ENCODE measurements around the gene DNM3.

Gene DNM3

DNA sequence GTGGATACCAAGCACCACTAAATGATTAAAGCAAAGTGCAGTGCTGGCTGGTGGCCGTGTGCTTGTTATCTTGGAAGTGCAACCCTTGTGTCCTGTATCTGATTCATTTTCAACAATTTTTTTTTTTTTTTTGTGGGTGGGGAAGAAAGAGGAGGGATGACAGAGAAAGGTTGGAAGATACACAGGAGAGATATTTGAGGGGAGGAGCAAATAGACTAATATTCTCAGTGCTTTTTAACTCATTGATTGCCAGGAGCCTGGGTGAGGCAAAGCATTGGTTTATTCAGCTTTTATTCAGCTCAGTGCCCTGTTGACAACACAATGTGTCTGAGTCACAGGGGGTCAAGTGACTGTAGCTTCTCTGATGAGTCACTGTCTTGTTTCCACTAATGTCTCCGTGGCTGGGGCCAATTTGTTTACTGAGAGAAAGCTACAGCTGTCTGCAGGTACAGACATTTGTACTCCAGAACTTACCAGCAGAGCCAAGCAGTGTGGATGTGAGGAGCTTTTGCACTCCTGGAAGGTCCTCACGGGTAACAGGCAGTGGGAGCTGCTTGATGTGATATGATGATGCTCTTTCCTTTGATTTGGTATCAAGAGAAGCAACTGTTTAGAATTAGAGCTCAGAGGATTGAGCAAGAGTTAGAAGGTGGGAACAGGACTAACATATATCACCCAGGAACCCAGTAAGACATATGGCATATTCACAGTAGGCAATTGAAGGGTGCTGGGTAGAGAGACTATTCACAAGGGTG, 23.6 kb upstream of the DNM3 start:
- no peak for TF ChIP-seq CTCF (IDR thresholded peaks at IDR 0.05)
- no peaks in the 10 kb centered on the region for H3K27me3 ChIP-seq
- H3K4me3 ChIP-seq (ENCODE audit: low read depth in 1 of 2, low read length in 1 of 2) = no peak overlapping the region
- no peak overlapping the region for H3K27ac ChIP-seq
- no peaks in the 10 kb centered on the region for H3K36me3 ChIP-seq
- H3K9me3 ChIP-seq = no peaks in the 10 kb centered on the region
- H3K4me1 ChIP-seq (ENCODE audit: control insufficient read depth in 1 of 2, insufficient read depth in 1 of 2, low read depth in 1 of 2, low read length in 1 of 2) = no peaks in the 10 kb centered on the region

DNA sequence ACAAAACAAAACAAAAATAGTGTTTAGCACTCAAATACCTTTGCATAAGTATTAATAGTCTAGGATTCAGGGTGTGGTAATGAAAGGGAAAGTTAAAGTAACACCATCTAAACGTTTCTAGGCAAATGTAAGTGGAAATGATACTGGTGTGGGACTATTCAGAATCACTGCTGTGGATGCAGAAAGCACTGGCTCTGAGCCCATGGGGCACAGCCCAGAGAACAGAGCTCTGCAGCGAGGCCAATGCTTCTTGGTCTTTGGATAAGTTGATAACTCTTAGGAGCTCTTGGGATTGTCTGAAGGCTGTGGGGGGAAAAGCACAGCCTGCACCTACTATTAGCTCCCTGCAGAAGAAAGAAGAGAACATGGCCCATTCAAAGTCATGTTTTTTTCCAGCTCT, 21.4 kb upstream of the DNM3 start:
- no peaks in the 10 kb centered on the region for H3K36me3 ChIP-seq
- no peak overlapping the region for H3K27ac ChIP-seq
- H3K4me3 ChIP-seq (ENCODE audit: low read depth in 1 of 2, low read length in 1 of 2) = no peak overlapping the region
- no peaks in the 10 kb centered on the region for H3K4me1 ChIP-seq (ENCODE audit: control insufficient read depth in 1 of 2, insufficient read depth in 1 of 2, low read depth in 1 of 2, low read length in 1 of 2)
- H3K27me3 ChIP-seq = no peaks in the 10 kb centered on the region
- H3K9me3 ChIP-seq = no peaks in the 10 kb centered on the region
- TF ChIP-seq CTCF (IDR thresholded peaks at IDR 0.05) = no peak

DNA sequence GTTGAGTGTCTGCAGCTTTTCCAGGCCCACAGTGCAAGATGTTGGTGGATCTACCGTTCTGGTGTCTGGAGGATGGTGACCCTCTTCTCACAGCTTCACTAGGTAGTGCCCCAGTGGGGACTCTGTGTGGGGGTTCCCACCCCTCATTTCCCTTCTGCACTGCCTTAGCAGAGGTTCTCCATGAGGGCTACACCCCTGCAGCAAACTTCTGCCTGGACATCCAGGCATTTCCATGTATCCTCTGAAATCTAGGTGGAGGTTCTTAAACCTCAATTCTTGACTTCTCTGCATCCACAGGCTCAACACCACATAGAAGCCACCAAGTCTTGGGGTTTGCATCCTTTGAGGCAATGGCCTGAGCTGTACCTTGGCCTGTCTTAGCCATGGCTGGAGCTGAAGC, 14.3 kb upstream of the DNM3 start:
- Histone ChIP-seq H3K27ac (no peak overlapping the region), H3K4me1 (ENCODE audit: control insufficient read depth in 1 of 2, insufficient read depth in 1 of 2, low read depth in 1 of 2, low read length in 1 of 2) (no peaks in the 10 kb centered on the region), H3K27me3 (no peaks in the 10 kb centered on the region), H3K4me3 (ENCODE audit: low read depth in 1 of 2, low read length in 1 of 2) (no peak overlapping the region), H3K9me3 (no peaks in the 10 kb centered on the region), H3K36me3 (no peaks in the 10 kb centered on the region)
- TF ChIP-seq CTCF (IDR thresholded peaks at IDR 0.05) = no peak

DNA sequence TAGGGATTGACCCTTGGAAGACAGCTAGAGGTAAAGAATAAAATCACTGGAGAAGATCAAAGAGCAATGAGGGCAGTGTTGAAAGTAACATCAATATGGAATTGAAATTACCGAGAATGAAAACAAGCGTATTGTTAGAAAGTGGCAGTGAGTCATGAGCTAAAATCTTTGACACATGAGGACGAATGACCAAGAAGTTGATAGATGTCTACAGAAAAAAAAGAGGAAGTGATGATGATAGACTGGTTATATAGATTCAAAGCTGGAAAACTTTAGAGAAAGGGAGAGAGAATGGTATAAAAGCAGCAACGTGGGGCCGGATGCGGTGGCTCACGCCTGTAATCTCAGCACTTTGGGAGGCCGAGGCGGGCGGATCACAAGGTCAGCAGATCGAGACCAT, 12.5 kb upstream of the DNM3 start:
- H3K27ac ChIP-seq = no peak overlapping the region
- no peaks in the 10 kb centered on the region for H3K36me3 ChIP-seq
- no peak for TF ChIP-seq CTCF (IDR thresholded peaks at IDR 0.05)
- no peak overlapping the region for H3K4me3 ChIP-seq (ENCODE audit: low read depth in 1 of 2, low read length in 1 of 2)
- H3K27me3 ChIP-seq = no peaks in the 10 kb centered on the region
- H3K4me1 ChIP-seq (ENCODE audit: control insufficient read depth in 1 of 2, insufficient read depth in 1 of 2, low read depth in 1 of 2, low read length in 1 of 2) = no peaks in the 10 kb centered on the region
- H3K9me3 ChIP-seq = no peaks in the 10 kb centered on the region

DNA sequence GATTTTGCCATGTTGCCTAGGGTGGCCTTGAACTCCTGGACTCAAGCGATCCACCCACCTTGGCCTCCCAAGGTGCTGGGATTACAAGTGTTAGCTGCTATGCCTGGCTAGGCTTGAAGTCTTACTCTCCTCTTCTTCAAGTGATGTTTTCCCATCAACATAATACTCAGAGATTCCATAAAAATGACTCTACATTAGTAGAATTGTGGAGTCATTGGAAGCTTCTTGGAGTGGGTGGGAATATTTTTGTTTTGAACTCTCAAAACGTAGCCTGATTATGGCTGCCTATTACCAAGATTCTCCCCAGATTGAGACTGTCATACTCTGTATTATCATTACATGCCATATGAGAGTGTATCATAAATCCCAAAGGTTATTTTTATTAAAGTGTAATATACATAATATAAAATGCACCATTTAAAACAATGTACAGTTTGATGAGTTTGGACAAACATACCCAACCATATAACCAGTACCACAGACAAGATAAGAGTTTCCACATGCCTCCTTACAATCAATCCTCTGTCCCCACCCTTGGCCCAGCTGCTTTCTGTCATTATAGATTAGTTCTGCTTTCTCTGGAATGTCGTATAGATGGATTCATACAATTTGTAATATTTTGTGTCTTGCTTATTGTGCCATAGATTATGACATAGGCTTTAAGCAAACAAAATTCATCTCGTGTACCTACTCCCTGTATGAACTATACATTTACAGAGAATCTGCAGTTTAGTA, 8.0 kb upstream of the DNM3 start:
- Histone ChIP-seq H3K9me3 (no peaks in the 10 kb centered on the region), H3K4me1 (ENCODE audit: control insufficient read depth in 1 of 2, insufficient read depth in 1 of 2, low read depth in 1 of 2, low read length in 1 of 2) (no peaks in the 10 kb centered on the region), H3K36me3 (no peaks in the 10 kb centered on the region), H3K27ac (no peak overlapping the region), H3K27me3 (no peaks in the 10 kb centered on the region), H3K4me3 (ENCODE audit: low read depth in 1 of 2, low read length in 1 of 2) (no peak overlapping the region)
- no peak for TF ChIP-seq CTCF (IDR thresholded peaks at IDR 0.05)

Measured in neutrophil (primary cell).